ENCODE data around the gene PCP4. TPM values are rescaled to one million over a fixed set of nuclear protein-coding genes. Genes with fewer than 3 reads are reported as not detected.
"Not testable (repeated sequence)": the region's sequence is repeated elsewhere in the genome, so short reads cannot be mapped to it uniquely, and the experiment has no call there.

Gene PCP4
- polyA plus RNA-seq, 1 donor from 2014 or later: not detected

DNA sequence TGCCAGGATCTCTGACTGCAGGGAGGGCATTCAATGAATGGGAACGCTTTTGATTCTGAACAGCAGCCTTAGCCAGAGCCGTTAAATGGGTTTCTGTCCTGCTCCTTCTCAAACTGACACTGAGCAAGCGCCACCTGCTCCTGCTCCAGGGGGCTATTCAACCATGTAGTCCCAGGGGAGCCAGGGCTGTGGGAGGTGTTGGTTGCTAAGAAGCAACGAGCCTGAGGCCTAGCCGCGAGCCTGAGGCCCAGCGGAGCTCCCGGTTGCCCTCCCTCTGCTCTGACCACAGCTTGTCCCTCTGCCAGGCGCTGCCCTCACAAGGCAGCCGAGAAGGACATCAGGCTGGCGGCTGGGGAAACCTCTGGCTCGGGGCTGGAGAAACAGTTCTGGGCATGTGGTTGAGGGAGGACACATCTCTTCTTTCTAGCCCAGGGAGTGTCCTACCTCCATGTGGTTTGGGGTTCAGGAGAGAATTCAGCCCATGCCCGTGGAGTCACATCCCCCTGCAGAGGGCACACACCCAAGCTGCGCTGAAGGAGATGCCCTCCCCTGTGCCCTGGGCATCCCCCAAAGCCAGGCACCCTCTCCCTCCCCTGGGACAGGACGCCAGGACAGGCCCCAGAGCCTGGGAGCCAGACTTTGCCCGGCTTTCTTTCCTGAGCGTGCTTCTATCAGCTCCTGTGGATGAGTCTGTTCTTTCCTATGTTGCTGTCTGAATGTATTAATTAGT is 18.0 kb downstream of the PCP4 start:
- Mint-ChIP-seq H3K9me3 (peaks cover 4 to 5% (median 5%) of the 10 kb centered on the region in 3 donors), H3K27me3 (no peaks in the 10 kb centered on the region), H3K27ac (no peak overlapping the region), H3K4me1 (no peaks in the 10 kb centered on the region), H3K36me3 (no peaks in the 10 kb centered on the region), H3K4me3 (no peak overlapping the region)

DNA sequence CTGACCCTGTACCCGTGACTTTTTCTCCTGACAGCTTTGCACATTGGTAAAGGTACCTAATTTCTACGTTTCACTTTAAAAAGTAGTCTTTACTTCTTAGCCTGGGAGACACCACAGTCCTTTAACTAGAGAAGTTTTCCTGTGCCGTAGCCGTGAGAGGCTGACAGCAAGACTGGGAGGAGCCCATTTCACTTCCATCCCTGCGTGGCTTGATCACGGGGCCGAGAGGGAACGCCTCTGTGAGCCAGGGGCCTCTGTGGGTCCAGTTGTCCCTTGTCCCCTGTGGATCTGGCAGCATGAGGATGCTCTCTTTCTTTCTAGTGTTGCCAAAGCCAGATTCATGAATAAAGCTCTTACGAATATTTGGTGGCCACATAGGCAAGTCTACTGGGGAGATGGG is 21.6 kb downstream of the PCP4 start:
- Mint-ChIP-seq H3K4me1 (no peaks in the 10 kb centered on the region), H3K9me3 (peaks cover 2 to 5% (median 3%) of the 10 kb centered on the region in 3 donors), H3K27me3 (no peaks in the 10 kb centered on the region), H3K36me3 (peaks cover 1% of the 10 kb centered on the region), H3K27ac (no peak overlapping the region), H3K4me3 (no peak overlapping the region)

DNA sequence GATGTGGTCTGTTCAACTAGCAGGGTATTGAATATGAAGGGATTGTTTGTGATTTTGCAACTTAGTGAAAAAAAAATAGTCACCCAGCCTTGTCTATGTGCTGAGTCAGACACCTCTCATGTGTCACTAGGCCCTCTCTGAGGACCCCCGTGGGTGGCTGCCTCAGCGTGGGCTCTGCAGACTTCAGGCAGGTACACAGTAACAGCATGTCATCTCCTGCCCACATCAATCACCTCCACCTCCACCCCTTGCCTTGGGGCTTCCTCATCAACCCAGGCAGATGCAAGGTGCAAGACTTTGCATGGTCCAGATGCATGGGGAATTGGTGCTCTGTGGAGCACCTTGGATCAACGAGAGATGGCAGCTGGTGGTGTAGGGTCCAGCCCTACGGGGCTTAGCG is 23.9 kb downstream of the PCP4 start:
- Mint-ChIP-seq H3K4me1 (no peaks in the 10 kb centered on the region), H3K27me3 (no peaks in the 10 kb centered on the region), H3K4me3 (no peak overlapping the region), H3K27ac (no peak overlapping the region), H3K36me3 (peaks cover 1% of the 10 kb centered on the region), H3K9me3 (peaks cover 5 to 7% (median 6%) of the 10 kb centered on the region in 3 donors)

DNA sequence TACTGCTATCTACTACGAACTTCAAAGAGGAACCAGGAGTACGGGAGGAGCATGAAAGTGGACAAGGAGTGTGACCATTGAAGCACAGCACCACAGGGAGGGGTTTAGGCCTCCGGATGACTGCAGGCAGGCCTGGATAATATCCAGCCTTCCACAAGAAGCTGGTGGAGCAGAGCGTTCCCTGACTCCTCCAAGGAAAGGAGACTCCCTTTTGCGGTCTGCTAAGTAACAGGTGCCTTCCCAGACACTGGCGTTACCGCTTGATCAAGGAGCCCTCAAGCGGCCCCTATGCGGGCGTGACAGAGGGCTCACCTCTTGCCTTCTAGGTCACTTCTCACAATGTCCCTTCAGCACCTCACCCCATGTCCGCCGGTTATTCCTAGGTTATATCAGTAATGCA is 24.6 kb downstream of the PCP4 start:
- not testable (repeated sequence) for H3K4me3 Mint-ChIP-seq, H3K36me3 Mint-ChIP-seq, H3K9me3 Mint-ChIP-seq, H3K27me3 Mint-ChIP-seq, H3K4me1 Mint-ChIP-seq, H3K27ac Mint-ChIP-seq

DNA sequence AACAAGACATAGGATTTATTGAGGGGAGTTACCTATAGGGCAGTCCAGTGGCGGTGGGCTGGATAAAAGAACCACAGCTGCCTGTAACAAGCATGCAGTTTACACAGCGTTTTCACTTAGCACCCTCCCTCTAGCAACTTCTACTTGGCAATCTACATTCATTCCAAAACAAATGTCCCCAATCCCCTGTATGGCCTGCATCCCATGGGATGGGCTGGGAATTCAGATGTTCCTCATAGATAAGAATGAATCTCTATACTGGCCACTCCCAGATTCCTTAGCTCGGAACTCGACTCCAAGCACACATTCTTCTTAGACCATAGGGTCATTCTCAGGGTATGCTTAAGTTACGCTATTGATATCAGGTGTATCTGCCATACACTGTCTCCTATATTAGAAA is 33.3 kb downstream of the PCP4 start:
- peaks cover 0 to 9% (median 2%) of the 10 kb centered on the region in 3 donors for H3K9me3 Mint-ChIP-seq

DNA sequence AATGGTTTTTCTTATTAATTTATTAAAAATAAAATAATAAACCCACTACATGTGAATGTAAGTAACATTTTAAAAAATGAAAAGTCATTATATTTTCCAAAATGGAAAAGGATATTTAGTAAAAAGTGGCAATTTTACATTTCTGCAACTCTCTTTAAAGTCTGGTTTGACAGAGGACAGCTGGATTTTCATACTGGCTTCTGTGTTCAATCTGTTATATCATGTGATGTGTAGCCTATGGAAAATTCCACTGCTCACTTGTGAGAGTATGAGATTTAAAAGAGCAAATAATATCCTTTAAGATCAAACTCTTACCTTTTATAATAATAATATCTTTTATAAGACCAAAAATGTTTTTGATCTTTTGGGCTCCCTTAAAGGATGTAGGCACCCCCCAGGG is 33.7 kb downstream of the PCP4 start:
- Mint-ChIP-seq H3K4me1 (no peaks in the 10 kb centered on the region), H3K9me3 (peaks cover under 1 to 8% (median 2%) of the 10 kb centered on the region in 3 donors), H3K27ac (no peak overlapping the region), H3K4me3 (no peak overlapping the region), H3K36me3 (no peaks in the 10 kb centered on the region), H3K27me3 (peaks cover 2% of the 10 kb centered on the region)

More for the DNA sequence above, 33.3 kb downstream of the PCP4 start:
- Mint-ChIP-seq H3K27me3 (peaks cover 2% of the 10 kb centered on the region), H3K36me3 (no peaks in the 10 kb centered on the region), H3K4me3 (no peak overlapping the region), H3K27ac (no peak overlapping the region), H3K4me1 (no peaks in the 10 kb centered on the region)

DNA sequence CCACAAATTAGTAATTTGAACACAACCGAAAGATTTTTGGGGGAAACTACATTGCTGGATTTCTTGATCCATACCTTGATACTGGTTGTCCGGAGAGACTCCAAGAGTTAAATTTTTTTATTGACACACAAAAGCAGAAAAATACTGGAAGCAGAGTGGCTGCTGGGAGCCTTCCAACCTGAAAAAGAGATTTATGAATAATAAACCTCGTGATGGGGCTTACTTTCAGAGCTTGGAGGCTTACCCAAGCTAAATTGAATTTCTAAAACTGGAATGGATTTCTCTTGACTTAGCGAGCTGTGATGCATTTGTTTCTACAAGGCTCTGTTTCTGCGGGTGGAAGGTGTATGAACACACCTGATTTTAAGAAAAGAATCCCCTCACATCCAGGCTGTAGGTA is 35.7 kb downstream of the PCP4 start:
- H3K36me3 Mint-ChIP-seq: no peaks in the 10 kb centered on the region

DNA sequence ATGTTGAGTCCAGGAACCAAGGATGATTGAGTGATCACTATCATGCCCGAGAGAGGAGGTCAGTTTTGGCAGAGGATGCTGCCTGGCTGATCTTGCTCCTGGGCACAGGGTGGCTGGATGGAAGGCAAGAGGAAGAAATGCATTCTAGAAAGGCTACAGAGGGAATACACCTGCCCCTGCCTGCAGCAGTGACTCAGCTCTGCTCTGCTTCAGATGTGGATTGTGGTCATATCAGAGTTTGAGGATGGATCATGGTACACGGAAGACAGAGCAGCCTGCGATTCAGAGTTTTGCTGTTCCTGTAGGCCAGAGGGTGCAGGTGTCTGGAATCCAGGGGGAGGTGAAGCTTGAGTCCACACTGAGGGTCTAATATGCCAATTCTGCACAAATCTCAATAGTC is 37.2 kb downstream of the PCP4 start:
- Mint-ChIP-seq H3K27ac (no peak overlapping the region), H3K36me3 (no peaks in the 10 kb centered on the region), H3K9me3 (peaks cover 0 to 5% (median 0%) of the 10 kb centered on the region in 3 donors), H3K27me3 (peaks cover 1% of the 10 kb centered on the region), H3K4me1 (no peaks in the 10 kb centered on the region), H3K4me3 (no peak overlapping the region)

More for the DNA sequence above, 35.7 kb downstream of the PCP4 start:
- Mint-ChIP-seq H3K27ac (no peak overlapping the region), H3K4me1 (no peaks in the 10 kb centered on the region), H3K4me3 (no peak overlapping the region), H3K27me3 (peaks cover under 1% of the 10 kb centered on the region), H3K9me3 (peaks cover 0 to 5% (median 4%) of the 10 kb centered on the region in 3 donors)

DNA sequence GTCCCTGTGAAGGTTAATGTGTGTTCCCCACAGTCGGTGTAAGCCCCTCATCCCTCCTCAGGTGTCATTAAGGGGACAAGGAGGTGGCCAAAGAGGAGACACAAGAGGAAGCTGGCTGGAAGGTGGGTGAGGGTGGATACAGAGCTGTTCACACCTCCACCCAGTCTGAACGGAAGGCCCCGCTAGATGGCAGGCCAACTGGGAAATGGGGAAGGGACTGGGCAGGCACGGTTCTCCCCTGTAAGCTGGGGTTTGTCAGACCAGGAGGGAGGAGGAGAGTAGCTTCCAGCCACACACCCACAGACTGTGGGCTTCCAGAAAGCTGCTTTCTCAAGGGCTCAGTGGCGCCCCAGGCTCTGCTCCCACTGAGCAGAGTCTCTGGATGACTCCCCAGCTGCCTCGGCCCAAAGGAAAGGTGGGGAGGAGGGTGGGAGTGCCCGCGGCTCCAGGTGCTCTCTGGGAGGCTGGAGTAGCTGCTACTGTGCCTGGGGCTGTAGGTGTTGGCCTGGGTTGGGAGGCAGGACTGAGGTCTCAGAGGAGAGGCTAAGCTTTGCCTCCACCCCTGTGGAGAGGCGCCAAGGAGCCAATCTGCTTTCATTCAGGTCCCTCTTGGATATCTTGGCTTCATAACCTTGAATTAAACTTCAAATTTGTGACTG is 41.2 kb downstream of the PCP4 start:
- H3K4me3 Mint-ChIP-seq: no peak overlapping the region
- H3K27ac Mint-ChIP-seq: no peak overlapping the region
- H3K36me3 Mint-ChIP-seq: peaks cover 2% of the 10 kb centered on the region
- peaks cover 0 to 5% (median 1%) of the 10 kb centered on the region in 3 donors for H3K9me3 Mint-ChIP-seq
- peaks cover 4% of the 10 kb centered on the region for H3K27me3 Mint-ChIP-seq
- H3K4me1 Mint-ChIP-seq: peaks cover 0 to 1% (median 0%) of the 10 kb centered on the region in 3 donors

DNA sequence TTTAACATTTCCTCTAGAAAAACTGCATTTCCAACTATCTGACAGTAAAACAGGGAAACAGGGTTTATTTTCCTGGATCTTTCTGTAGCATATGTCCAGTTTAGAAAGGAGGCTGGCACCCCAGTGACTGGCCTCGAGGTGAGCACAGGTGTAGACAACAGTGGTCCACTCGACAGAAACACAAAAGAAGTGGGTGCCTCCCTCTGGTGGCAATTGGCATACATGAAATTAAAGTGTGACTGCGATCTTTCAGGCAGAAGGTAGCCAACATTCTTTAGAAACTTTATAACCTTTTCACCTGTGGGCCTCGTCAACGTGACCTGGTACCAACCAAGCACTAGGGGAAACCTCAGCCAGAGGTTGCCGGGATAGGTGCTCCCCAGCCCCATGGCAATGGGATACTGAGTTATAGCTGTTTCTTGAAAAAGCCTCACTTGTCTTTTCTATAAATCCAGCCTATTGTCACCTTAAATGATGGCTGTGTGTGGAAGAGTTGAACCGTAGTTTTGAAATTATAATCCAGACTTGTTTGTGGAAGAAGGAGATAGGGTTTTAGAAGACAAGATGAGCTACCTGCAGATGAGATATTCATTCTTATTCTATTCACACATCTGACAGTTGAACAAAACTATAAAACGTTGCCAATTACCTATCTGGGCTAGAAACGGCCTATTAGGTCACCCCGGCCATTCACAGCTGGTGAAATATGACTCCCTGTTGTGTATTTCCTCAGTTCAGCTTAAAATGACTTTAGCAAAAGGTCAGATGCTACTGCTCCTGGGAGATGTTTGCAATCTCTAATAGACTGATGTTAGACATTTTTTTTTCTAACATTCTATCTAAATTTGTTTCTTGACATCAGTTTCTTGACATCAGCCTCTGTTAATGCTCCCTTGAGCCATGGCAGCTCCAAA is 44.3 kb downstream of the PCP4 start:
- H3K36me3 Mint-ChIP-seq: peaks cover 2% of the 10 kb centered on the region
- peaks cover 3 to 5% (median 4%) of the 10 kb centered on the region in 3 donors for H3K9me3 Mint-ChIP-seq
- peaks cover 0 to 1% (median 0%) of the 10 kb centered on the region in 3 donors for H3K4me1 Mint-ChIP-seq
- no peak overlapping the region for H3K27ac Mint-ChIP-seq
- no peak overlapping the region for H3K4me3 Mint-ChIP-seq
- peaks cover 4% of the 10 kb centered on the region for H3K27me3 Mint-ChIP-seq

DNA sequence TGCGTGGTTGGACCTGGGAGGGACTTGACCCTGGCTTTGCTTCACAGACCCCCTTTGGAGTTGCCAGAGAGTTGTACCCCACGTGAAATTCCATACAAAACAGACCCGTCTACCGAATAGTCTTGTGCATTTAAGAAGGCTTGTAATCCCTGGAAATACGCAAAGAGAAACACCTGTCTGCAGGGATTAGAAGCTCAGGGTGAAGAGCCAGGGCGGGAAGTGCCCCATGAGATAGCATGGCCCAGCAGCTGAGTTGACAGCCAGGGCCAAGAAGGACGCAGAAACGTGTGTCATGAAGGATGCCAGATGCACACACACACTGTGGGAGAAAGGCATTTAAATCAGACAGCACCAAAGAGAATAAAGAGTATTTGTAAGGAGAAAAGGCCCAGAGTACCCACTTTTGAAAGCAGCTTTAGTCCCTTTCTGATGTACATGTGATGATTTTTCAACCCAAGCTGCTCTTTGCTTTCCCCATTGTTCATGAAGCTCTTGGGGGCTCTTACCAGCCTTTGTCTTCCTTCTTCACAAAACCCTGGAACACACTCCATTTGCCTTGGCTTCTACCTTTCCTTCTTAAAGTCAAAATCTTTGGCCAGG is 46.6 kb downstream of the PCP4 start:
- H3K27ac Mint-ChIP-seq: no peak overlapping the region
- H3K36me3 Mint-ChIP-seq: peaks cover 2% of the 10 kb centered on the region

DNA sequence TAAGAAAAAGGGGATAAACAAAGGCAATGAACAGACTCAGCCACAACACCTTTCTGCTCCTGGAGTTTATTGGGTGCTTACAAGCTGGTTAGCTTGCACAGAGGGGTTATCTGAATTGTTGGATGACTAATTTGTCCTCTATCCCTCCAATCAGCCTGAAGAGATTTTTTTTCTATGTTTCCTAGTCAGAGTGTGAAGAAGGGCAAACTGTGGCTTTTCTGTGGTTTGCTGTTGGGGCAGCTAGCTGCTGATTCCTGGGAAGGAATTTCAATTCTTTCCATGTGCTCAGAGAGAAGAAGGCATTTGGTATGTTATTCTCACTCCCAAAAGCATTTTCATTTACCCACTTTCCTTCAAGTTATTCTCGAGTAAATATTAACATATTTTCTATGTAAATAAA is 48.6 kb downstream of the PCP4 start:
- H3K36me3 Mint-ChIP-seq: peaks cover 2% of the 10 kb centered on the region
- no peak overlapping the region for H3K27ac Mint-ChIP-seq
- H3K4me1 Mint-ChIP-seq: peaks cover 0 to 1% (median 0%) of the 10 kb centered on the region in 3 donors
- no peak overlapping the region for H3K4me3 Mint-ChIP-seq
- H3K9me3 Mint-ChIP-seq: peaks cover 2 to 6% (median 5%) of the 10 kb centered on the region in 3 donors
- H3K27me3 Mint-ChIP-seq: peaks cover 3% of the 10 kb centered on the region

More for the DNA sequence above, 46.6 kb downstream of the PCP4 start:
- Mint-ChIP-seq H3K4me3 (no peak overlapping the region), H3K27me3 (peaks cover 3% of the 10 kb centered on the region), H3K9me3 (peaks cover 2 to 7% (median 5%) of the 10 kb centered on the region in 3 donors), H3K4me1 (peaks cover 0 to 1% (median 0%) of the 10 kb centered on the region in 3 donors)

DNA sequence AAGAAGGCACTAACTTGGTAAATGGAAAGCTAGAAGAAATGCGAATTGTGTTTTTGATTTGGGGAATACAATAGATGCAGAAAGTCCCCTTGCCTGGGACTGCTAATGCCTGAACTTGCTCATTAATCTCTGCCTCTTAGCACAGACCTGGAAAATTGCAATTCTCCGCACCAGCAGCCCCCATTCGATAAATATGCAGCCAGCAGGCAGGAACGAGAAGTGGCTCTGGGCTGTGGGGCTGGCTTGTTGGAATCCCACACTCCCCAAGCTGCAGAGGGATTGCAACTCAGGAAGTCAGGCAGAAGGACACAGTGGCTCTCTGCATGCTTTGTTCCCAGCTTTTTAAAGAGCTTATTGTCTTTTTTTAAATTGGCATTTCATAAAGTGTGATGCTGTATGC is 51.3 kb downstream of the PCP4 start:
- Mint-ChIP-seq H3K4me1 (no peaks in the 10 kb centered on the region), H3K9me3 (peaks cover 2 to 7% (median 5%) of the 10 kb centered on the region in 3 donors), H3K4me3 (no peak overlapping the region), H3K36me3 (no peaks in the 10 kb centered on the region), H3K27me3 (no peaks in the 10 kb centered on the region), H3K27ac (no peak overlapping the region)

DNA sequence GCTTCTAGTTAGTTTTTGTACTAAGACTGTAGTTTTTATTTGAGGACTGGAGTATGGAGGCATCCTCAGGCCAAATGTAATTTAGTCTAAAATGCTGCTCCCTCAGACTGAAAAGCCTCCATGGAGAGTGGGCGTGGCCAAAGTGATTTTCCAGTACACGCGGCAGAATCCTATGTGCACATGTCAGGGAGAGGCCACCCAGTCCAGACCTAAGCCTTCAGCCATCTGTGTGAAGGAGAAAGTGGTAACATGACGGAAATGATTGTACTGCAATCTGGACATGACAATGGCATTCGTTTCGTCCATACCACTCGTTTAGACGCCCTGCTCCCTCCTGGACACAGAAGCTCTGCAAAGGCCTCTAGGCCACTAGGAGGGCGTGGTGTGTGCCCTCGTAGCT is 56.2 kb downstream of the PCP4 start:
- Mint-ChIP-seq H3K9me3 (peaks cover 0 to 1% (median 0%) of the 10 kb centered on the region in 3 donors), H3K27me3 (no peaks in the 10 kb centered on the region), H3K27ac (no peak overlapping the region), H3K4me3 (no peak overlapping the region), H3K36me3 (no peaks in the 10 kb centered on the region), H3K4me1 (no peaks in the 10 kb centered on the region)
